ENCODE measurements around the gene KCNMA1.

The KCNMA1 gene

GRCh38 chr10:76905251-76905650 is 732.4 kb downstream of the KCNMA1 start:
- DNase-seq (ENCODE audit: low read depth, low spot score): no peak

- no peak for DNase-seq (ENCODE audit: low read depth, low spot score)
These were observed 734.1 kb downstream of the KCNMA1 start for GRCh38 chr10:76903387-76903945.

- no peak for DNase-seq (ENCODE audit: low read depth, low spot score)
These were observed 734.7 kb downstream of the KCNMA1 start for GRCh38 chr10:76902949-76903348.

GRCh38 chr10:76901701-76902100 is 735.9 kb downstream of the KCNMA1 start:
- no peak for DNase-seq (ENCODE audit: low read depth, low spot score)

DNA sequence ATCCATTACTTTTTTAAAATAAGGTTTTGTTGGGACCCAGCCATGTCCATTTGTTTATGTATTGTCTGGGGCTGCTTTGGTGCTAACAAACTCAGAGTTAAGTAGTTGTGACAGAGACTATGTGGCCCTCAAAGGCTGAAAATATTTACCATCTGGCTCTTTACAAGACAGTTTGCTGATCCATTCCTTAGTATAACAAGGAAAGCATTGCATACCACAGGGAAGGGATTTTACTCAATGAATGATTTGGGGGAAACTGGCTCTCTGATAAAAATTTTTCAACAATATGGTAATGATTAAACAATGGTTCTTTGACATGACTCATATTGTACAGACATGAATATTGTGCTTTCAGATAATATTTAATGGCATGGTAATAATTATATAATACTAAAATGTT is 738.1 kb downstream of the KCNMA1 start:
- no peak for DNase-seq (ENCODE audit: low read depth, low spot score)

DNA sequence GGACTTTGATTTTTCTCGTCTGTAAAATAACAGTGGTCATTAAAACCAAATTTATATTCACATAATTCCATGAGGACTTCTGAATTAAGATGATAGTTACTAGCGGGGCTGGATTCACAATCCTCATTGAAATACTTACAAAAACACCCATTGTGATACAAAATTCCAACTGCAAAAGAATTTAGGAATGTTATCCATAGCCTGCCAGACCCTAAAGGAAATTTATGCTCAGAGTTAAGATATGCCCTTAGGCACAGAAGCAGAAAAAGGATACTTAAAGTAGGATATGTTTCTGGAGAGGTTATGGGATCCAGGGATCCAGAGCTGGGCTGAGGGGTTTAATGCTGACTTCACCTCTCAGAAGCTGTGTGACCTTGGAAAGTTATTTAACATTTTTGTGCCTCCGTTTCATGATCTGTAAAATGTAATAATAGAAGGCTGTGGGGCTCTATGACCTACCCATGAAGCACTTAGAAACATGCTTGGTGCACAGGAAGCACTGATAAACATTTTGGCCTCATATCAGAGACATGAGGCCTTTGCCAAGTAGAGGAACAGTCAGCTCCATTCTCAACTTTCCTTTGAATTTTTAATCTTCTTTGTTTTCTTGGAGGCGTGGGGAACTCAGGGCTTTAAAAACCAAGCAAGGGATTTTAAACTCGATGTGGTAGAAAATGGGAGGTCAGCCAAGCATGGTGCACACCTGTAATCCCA is 744.7 kb downstream of the KCNMA1 start:
- DNase-seq (ENCODE audit: low read depth, low spot score): no peak

DNA sequence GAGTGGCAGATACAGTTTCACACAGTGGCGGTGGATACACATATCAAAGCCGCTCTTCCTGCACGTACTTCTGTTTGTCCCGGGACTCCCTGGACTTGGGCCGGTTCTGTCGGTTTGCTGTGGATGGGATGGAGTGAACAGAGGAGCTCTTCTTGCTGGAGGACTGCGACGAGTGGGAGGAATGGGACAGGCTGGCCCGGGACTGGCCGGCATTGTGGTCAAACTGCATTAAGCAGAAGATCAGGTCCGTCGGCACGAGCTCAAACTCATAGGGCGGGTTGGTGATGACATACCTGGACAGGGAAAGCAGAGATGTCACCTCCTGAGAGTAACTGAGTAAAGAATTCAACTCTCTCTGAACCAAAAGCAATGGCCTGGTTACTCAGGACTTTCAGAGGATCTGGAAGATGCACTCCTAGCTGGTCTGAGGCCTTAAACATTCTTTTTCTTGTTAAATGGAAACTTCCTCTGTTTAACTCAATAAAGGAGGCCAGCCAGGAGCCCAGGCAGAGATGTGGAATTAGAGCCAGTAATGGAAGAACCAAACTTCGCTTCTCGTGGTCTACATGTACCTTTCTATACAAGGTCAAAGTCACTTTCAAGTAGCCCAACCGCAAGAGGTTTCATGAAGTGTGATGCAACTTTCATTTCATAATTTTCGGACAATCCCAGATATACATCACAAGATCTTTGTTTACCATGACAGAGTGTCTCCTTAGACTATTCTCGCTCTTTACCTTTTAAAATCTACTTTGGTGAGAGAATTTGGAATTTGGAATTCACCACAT is 750.2 kb downstream of the KCNMA1 start:
- no peak for DNase-seq (ENCODE audit: low read depth, low spot score)

- no peak for DNase-seq (ENCODE audit: low read depth, low spot score)
These were observed 751.8 kb downstream of the KCNMA1 start for GRCh38 chr10:76885816-76886215.

DNA sequence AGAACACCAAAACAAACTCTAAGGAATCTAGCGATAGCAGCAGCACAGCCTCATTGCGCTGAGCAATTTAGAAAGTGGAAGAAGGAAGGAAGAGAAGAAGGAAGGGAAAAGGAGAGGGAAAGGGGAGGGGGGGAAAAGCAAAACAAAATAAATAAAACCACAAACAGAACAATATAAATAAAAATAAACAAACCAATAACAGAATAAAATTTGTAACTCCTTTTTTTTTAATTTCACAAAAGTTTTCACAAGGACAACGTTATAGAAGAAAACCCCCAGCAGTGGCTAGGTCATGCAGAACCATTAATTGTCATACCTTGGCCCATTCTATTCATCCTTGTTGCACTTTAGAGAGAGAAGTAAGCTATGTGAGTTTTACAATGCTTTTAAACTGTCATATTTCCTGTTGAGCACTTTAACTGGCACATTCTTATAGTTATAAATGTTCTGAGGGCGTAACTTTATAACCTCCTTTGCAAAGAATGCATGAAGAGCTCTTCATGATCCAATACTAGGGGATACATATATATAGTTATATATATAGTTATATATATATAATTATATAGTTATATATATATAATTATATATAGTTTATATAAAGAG is 752.8 kb downstream of the KCNMA1 start:
- DNase-seq (ENCODE audit: low read depth, low spot score): no peak

- no peak for DNase-seq (ENCODE audit: low read depth, low spot score)
These were observed 754.0 kb downstream of the KCNMA1 start for GRCh38 chr10:76883596-76883995.

DNA sequence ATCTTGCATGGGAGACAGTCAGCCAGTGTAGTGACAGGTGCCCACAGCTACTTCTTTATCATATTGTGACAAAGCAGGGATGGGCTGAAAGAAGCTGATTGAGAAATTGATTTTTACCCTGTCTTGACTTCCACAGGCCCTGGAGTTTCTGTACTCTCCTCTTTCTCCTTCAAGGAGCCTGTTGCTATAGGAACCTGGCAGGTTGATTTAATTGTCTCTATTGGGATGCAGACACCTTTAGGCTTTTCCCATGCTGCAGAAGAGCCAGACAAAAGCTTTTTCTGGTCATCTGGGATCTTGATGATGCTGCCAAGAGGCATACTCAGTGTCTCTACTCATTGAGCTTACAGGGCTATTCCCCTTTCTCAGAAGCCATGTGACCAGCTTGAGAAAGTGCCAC is 754.8 kb downstream of the KCNMA1 start:
- DNase-seq (ENCODE audit: low read depth, low spot score): no peak

GRCh38 chr10:76882245-76882644 is 755.4 kb downstream of the KCNMA1 start:
- DNase-seq (ENCODE audit: low read depth, low spot score): no peak

- peak; percentile 17 for DNase-seq (ENCODE audit: low read depth, low spot score)
These were observed 756.0 kb downstream of the KCNMA1 start for GRCh38 chr10:76881477-76882220.

DNA sequence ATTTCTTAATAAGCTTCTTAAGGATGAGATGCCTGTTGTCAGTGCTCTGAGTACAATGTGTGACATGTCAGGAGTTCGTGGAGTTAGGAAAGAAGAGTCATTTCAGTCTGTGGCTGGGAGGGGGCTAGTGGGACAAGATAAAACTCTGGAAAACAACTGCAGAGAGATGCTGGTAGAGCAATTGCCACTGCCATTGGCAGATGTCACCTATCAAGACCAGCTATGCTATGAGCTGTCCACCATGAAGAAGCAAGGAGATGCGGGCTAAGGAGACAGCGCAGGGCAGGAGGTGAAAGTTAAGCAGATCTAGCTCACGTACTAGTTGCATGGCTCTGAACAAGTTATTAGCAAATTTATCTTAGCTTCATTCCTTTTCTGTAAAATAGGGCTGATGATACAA is 756.7 kb downstream of the KCNMA1 start:
- DNase-seq (ENCODE audit: low read depth, low spot score): no peak

- DNase-seq (ENCODE audit: low read depth, low spot score): no peak
These were observed 758.3 kb downstream of the KCNMA1 start for GRCh38 chr10:76879116-76879913.

DNA sequence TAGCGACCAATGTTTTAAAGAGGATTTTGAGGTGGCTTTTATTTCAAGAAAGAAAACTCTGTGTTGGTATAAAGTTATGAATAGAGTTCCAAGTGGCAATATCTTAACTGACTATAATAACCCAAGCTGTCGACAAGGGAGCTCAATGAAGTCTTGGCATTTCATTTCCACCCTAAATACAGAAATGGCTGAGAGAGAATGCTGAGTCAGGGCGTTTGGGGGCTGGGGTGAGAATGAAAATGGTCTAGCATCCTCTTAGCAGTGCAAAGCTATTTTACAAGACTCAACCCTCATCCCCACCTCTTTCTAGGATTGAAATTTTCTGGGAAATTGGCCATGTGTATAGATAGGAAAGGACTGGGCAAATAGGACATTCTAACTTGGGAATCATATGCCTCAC is 759.1 kb downstream of the KCNMA1 start:
- DNase-seq (ENCODE audit: low read depth, low spot score): no peak

- DNase-seq (ENCODE audit: low read depth, low spot score): no peak
These were observed 762.7 kb downstream of the KCNMA1 start for GRCh38 chr10:76874896-76875295.

DNA sequence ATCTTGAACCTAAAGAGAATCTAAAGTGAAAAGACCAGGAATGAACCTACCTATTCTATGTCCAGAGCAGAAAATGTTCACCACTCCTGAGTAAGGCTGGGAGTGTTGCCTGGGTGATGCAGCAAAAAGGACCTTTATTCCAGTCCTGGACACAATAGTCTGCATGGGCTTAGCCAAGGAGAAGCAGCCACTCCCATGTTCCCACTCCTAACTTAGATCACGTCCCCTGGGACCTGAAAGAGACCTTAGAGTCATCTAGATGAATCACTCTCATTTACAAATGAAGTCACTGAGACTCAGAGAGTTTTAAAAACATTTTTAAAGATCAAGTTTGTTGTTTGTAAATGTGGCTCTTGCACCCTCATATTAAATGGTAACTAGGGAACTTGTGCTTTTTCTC is 763.4 kb downstream of the KCNMA1 start:
- DNase-seq (ENCODE audit: low read depth, low spot score): no peak

DNA sequence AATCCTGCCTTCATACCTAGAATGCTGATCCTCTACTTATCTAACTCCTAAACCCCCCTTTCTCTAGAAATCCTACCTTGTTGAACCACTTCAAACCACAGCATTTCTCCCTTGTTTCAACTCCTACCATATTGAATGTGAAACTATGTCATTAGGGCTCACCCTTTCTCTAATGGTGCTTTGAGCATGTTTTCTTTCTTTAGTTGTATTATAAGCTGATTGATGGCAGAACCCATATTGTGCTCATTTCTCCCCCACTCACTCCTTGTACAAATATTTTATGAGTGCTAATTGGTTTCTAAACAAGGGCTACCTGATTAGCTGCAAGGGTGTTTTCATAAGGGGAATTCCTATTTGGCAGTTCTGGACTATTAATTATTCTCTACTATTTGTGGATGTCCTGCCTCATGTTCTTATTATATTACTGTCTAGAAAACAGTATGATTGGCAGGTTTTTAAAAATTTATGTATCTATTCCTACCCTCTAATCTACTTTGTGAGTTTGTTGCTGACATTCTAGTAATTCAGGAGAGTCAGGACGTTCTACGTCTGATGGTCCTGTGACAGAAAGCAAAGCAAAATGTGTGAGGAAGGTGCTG is 765.8 kb downstream of the KCNMA1 start:
- no peak for DNase-seq (ENCODE audit: low read depth, low spot score)

DNA sequence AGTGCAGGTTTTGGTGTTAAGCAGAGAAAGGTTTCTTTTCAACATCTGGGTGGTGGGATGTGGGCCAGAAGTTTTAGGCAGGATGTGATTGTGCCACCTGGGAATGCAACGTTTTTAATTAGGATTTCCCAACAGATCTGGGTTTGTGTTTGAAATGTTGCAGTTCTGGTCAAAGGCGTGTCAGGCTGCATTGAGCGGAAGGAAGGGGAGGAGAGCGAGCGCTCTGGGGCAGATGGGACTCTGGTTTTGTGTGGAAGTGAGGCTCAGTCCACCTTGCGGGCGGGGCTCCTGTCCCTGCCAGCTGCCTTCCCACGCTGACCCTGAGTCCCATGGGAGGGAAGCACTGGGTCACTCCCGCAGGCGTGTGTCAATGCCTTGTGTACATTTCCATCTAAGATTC is 767.7 kb downstream of the KCNMA1 start:
- no peak for DNase-seq (ENCODE audit: low read depth, low spot score)
